ENCODE results near the gene DDX54. TPM values are rescaled to one million over a fixed set of nuclear protein-coding genes. Genes with fewer than 3 reads are reported as not detected.

Gene DDX54, protein sequence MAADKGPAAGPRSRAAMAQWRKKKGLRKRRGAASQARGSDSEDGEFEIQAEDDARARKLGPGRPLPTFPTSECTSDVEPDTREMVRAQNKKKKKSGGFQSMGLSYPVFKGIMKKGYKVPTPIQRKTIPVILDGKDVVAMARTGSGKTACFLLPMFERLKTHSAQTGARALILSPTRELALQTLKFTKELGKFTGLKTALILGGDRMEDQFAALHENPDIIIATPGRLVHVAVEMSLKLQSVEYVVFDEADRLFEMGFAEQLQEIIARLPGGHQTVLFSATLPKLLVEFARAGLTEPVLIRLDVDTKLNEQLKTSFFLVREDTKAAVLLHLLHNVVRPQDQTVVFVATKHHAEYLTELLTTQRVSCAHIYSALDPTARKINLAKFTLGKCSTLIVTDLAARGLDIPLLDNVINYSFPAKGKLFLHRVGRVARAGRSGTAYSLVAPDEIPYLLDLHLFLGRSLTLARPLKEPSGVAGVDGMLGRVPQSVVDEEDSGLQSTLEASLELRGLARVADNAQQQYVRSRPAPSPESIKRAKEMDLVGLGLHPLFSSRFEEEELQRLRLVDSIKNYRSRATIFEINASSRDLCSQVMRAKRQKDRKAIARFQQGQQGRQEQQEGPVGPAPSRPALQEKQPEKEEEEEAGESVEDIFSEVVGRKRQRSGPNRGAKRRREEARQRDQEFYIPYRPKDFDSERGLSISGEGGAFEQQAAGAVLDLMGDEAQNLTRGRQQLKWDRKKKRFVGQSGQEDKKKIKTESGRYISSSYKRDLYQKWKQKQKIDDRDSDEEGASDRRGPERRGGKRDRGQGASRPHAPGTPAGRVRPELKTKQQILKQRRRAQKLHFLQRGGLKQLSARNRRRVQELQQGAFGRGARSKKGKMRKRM
- 58.7 and 74.3 TPM in 2 replicates for total RNA-seq (2014; rRNA removed)
- 36.5 TPM for polyA plus RNA-seq (2012)

DNA sequence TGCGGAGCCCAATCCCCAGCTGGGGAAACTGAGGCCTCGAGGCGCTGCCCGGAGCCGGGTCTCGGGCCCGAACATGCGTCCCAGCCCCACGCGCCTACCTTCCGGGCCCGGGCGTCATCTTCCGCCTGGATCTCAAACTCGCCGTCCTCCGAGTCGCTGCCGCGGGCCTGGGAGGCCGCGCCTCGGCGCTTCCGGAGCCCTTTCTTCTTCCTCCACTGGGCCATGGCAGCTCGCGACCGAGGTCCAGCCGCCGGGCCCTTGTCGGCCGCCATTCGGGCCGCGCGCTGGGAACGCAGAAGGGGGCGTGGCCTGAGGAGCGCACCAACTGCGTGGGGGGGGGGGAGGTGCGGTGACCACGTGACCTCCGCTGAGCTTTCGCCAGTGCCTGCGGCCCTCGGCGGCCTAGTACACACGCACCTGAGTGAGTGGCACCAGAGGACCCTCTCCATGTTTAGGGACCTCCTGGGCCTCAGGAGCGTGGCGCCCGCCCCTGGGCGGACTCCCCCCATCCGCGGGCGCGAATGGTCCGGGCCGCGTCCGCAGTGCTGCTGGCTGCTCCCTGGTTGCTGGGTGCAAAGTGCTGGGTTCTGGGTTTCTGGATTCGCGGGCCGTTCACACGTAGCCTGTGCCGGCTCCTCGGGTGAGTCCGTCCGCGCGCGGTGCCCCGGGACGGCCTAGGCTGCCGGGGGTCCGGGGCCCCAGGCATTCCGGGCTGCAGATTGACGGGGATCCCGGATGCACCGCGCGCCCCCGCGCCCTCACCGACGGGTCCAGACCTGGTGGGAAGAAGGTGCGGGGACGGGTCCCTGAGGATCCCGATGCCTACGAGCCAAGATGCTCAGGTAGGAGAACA lies at the start of gene DDX54, which contains the start of gene RITA1:
Gene DDX54 (minus strand): TSS at position 299 of the 853 bp plus-strand sequence. CDS start 27 bp downstream, at position 272.
Gene RITA1 (plus strand): TSS at position 542 of the 853 bp plus-strand sequence. CDS start 1,026 bp downstream, outside the sequence.
- DNase-seq (ENCODE audit: low read depth): peak; percentile 66

DNA sequence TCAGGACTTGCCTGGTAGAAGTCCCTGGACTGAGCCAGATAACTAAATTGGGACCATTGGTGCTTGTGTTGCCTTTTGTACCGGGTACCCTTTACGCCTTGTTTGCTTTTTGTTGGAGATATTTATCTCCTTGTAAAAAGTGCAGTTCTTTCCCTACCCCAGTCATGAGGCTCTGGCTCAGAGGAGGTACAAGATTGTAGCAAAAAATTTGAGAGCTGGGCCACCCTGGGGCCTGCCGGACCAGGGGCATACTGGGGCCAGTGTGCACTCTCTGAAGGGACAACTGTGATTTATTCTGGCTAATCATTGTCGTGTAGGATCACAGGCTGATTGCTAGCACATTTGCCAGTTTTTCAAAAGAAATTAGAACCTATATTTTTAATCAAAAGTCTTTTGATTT lies 49.2 kb upstream of the DDX54 start:
- DNase-seq (ENCODE audit: low read depth): no peak

DNA sequence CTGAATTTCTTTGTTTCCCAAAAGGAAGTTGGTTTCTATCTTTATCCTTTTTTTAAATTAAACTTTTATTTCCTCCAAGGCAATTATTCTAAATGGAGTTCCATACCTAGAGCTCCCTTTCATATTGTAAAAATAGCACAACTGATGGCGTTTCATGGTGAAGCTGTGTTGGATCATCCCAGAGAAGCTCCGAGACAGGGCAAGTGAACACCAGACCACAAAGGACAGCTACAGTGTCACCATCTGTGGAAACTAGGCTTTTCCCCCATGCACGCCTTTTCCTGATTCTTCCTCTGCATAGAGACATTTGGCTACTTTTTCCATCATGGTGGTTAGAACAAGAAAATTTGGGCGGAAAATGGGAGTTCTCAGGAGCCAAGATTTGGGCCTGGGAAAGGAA lies 48.7 kb upstream of the DDX54 start:
- no peak for DNase-seq (ENCODE audit: low read depth)

DNA sequence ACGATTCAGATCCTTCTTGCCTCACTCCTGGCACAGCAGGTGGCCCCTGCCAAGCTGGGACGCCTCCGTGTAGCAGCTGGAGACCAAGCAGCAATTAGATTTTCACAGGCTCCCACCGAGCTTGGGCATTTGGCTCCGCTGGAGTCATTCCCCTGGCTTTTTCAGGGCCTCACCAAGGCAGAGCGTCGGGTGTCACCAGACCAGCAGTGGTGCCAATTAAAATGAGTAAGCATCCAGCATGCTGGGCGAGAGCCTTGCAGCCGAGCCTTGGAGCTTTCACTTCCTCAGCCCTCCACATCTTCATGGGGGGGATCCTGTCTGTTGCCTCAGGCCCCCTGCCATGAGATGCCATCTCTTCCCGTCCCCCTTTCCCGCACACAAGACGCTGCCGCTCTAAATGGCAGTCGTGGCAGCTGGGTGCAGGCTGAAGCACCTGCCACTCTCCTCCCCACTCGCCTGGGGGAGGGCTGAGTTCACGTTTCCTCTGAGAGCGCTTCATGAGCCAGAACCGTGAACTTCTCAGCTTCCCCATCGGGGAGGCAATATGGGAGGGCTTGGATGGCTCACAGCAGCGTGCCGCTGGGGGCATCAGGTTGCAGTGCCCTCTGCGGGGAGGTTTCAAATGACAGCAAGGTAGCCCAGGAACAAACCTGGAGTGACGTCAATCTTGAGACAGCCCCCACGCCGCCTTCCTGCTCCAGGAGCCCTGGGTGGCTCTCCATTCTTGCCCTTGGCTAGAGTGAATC lies 47.7 kb upstream of the DDX54 start:
- peak; percentile 56 for DNase-seq (ENCODE audit: low read depth)

GRCh38 chr12:113232089-113232839 lies 47.0 kb upstream of the DDX54 start:
- DNase-seq (ENCODE audit: low read depth): no peak

DNA sequence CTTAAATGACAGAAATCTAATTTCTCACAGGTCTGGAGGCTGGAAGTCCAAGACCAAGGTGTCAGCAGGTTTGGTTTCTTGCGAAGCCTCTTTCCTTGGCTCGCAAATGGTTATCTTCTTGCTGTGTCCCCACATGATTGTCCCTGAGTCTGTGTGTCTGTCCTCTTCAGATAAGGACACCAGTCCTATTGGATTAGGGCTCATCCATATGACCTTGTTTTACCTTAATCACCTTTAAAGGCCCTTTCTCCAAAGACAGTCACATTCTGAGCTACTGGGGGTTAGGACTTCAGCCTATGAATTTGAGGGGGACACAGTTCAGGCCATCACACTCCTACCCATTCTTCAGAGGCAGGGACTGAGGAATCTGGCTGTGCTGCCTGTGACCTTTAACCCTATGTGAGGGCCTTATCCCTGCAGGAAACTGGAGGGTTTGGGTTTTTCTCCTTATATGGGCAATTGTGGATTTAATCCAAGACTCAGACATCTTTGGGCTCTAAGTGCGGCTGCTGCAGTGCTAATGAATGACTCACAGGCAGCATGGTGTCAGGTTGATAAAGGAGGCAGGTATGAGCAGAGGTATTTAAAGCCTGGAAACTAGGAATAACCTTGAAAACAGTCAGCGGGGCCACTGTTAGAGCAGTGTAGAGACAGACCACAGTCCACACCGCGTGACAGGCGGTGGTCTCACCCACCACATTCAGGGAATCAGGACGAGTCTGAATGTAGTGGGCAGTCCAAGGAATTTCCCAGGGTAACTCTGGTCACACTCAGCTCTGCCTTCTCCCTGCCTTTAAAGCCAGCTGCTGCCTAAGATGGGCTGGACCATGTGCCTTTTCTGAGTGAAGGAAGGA lies 46.2 kb upstream of the DDX54 start:
- DNase-seq (ENCODE audit: low read depth): peak; percentile 56

GRCh38 chr12:113230315-113231234 lies 45.3 kb upstream of the DDX54 start:
- DNase-seq (ENCODE audit: low read depth): no peak

DNA sequence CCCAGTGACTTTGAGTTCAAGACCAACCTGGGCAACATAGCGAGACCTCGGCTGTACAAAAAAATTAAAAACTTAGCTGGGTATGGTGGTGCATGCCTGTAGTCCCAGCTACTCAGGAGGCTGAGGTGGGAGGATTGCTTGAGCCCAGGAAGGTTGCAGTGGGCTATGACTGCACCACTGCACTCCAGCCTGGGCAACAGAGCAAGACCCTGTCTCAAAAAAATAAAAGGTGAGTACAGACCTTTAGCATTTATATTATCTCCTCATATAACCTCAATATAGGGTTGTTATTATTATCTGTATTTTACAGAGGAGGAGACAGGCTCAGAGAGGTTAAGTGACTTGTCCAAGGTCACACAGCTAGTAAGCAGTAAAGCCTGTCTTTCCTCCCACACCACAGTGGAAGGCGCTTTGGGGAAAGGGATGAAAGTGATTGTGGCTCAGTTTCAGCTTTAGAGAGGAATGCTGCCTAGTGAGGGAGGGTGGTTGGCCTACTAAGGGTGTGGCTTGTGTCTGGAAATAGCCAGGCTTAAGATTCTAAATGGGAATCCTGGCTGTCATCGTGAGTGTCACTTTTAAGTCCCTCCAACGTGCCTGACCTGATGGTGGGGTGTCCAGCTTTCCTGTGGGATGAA lies 43.2 kb upstream of the DDX54 start:
- DNase-seq (ENCODE audit: low read depth): no peak

- DNase-seq (ENCODE audit: low read depth): no peak
Measured at GRCh38 chr12:113227686-113228391, 42.6 kb upstream of the DDX54 start.

DNA sequence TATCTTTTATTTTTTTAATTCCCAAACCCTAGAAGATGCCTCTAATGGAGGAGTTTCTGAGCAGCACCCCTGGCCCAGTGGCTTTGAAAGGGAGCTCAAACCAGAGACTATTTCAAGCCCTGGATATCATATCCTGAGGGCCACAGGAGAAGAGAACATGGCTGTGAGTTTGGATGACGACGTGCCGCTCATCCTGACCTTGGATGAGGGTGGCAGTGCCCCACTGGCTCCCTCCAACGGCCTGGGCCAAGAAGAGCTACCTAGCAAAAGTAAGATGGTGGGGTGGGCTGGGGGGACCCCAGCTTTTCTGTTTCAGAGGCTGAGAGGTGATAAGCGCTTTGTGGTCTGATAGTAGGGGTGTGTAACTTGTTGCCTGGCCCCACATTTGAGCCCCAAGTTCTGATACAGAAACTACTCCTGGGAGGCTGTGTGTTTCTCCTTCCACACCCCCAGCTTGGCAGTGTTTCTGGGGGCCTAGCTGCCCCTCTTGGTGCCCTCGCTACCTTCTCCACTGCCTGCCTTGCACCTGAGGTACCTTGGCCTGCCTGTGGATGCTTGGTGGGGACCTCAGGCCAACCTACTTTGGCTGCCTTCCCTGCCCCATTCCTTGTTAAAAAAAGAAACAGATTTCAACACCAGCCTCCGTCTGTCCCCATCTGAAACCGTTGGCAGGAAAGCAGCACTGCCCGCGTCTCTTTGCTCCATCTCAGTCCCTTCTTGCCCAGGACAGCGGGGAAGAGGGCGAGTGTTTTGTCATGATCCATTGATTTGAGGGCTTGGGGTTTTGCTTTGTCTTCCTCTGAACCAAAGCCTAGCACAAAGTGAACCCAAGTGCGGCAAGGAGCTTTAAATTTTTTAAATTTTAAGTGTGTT lies 41.7 kb upstream of the DDX54 start:
- DNase-seq (ENCODE audit: low read depth): no peak

DNA sequence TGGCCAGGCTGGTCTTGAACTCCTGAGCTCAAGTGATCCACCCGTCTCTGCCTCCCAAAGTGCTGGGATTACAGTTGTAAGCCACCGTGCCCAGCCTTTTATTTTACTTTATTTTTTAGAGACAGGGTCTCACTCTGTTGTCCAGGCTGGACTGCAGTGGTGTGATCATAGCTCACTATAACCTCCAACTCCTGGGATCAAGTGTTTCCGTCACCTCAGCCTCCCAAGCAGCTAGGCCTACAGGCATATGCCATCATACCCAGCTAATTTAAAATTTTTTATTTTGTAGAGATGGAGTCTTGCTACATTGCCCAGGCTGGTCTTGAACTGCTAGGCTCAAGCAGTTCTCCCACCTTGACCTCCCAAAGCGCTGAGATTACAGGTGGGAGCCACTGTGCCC lies 39.7 kb upstream of the DDX54 start:
- no peak for DNase-seq (ENCODE audit: low read depth)

GRCh38 chr12:113222730-113223531 lies 37.7 kb upstream of the DDX54 start:
- DNase-seq (ENCODE audit: low read depth): peak; percentile 94

GRCh38 chr12:113221997-113222729 lies 36.9 kb upstream of the DDX54 start:
- DNase-seq (ENCODE audit: low read depth): peak; percentile 57

All from LHCN-M2 (cell line).